ENCODE data around the gene HNRNPLL.
A peak's percentile ranks its signal among the peaks of the same experiment; 100 is the strongest.

The HNRNPLL gene

DNA sequence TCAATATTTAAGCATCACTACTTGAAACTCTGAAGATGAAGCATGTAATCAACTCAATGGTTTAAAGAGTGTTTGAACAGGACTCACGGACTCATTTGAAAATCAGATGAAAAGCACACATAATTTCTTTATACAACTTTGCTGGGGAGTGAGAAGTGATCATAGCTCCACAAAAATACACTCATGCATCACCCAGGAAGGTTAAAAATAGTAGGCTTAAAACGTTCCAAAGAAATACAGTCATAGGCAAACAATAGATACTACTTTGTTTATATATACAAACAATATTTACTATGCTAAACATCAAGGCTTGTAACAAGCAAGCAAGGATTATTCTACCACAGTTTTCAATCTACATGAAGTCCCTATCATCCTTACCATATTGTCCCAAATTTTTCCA lies 11.6 kb downstream of the HNRNPLL start:
- DNase-seq = peak; percentile 88

GRCh38 chr2:38590053-38590452 lies 12.7 kb downstream of the HNRNPLL start:
- no peak for DNase-seq

- DNase-seq = no peak
Measured at GRCh38 chr2:38586931-38587330, 15.8 kb downstream of the HNRNPLL start.

- DNase-seq = no peak
Measured at GRCh38 chr2:38584881-38585280, 17.8 kb downstream of the HNRNPLL start.

GRCh38 chr2:38583994-38584393 lies 18.7 kb downstream of the HNRNPLL start:
- no peak for DNase-seq

DNA sequence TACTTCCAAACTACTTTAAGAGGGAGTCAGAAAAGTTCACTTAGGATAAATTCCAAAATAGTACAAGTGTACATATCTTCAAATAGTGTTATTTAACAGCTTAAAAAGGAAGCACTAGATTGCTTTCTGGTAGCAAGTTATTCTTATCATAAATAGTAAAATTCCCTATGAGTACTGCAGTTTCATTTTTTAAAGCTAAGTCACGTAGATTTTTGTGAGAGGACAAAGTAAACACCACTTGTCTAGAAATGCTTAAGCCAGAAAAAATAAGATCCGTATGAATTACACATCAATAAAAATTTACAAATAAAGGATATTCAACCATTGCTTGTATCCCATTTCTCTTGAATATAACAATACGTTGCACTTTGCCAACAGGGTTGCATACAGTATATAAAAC lies 19.2 kb downstream of the HNRNPLL start:
- no peak for DNase-seq

DNA sequence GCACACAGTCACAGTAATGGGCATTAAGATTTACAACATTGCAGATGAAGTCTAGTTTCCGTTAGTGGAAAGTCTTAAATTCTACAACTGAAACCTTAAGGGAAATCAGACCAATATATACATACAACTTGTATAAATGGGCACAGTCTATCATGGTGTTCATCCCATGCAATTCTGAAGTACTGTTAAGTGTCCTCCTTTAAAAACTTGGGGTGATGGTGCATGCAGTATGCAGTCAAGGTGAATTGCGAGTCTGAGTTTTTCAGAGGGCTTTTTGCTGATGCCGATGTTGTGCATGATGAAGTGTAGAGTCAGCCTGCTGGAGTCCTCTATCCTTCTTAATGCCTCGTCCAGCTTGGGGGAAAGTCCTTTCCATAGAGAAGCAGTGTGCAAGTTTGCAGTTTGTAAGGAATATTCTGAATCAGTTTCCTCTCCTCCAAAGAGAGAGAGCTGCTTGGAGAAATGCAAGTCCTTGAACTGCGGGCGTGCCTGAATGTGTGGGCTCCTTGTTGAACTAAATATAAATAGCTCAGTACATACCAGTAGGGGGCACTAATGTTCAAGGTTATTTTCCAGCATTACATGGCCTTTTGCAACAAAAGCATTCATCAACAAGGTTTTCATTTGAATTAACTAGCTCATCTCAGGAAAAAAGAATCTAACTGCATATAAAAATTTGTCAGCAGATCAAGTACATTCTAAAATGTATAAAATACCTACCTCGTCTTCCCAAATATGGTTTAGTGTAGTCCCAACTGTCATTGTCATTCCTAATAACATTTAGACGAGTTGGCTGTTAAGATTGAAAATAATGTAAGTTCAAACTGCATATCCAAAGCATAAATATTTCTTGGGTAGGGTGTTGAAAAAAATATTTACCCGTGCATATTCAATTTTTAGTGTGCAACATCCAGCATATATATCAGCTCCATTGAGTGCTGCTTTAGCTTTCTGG lies 21.3 kb downstream of the HNRNPLL start:
- peak; percentile 68 for DNase-seq

DNA sequence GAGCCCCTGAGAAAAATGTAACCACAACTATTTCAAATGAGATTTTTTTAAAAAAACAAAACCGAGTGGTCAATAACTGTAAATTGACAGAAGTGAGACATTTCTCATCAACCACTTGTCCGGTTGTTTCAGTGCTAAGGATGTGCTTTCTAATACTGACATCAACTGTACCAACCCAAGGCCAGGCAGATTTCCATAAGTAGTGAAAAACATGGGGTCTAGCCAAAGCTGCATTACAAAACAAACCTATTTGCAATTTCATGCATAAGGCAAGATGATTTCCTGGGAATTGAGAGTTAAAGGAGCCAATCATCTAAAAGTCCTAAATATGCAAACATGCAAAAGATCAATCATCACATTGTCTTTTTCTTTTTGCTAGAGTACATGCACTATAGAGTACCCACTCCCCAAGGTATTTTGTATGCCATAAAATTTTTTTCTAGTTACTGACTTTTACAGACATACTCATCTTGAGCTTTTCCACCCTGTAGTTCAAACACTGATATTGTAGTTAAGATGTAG lies 22.6 kb downstream of the HNRNPLL start:
- DNase-seq = no peak

DNA sequence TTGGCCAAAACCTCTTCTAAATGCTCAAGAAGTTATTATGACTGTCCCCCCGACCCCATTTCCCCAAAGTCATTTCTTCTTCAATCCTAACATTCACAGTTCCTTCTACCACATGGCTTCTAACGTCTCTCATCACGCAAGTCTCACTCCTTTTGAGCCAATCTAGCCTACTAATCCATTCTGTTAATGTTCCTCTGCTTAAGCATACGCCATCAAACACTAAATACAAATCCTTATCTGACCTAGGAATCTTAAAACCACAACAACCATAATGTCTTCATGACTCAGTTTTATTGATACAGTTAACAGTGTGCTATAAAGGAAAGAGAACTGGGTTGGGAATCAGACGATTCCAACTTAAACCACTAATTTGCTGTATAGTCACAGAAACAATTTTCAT lies 23.9 kb downstream of the HNRNPLL start:
- no peak for DNase-seq

DNA sequence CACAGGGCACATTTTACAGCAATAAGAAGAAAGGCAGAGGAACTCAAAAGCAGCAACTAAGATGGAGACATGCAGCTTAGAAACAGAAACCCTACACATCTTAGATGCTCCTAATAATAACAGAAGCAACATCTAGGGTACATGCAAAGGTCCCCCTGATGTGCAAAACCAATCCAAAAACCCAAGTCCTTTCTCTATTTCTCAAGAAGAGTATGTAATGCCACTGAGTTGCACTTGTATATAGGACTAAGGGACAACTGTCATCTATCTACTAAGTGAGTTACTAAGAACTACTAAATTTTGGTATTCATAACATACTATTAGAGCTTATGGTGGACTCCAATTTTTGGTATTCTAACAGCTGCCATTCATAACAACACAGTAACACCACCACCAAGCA lies 28.4 kb downstream of the HNRNPLL start:
- DNase-seq = no peak

DNA sequence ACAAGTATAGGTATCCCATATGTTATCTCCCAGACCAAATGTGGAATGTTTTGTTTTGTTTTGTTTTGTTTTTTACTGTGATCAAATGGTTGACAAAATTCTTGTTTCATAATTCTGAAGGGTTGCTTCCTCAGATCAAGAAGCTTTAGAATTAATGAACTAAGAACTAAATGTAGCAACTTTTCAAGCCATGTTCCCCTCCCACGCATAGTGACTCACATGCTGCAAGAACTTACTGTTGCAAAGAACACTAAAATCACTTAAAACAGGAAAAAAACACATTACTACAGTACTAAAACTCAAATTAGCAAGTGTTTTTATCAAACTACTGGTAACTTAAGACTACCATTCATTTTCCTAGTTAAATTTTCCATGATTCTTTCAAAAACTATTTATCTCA lies 30.6 kb downstream of the HNRNPLL start:
- no peak for DNase-seq

DNA sequence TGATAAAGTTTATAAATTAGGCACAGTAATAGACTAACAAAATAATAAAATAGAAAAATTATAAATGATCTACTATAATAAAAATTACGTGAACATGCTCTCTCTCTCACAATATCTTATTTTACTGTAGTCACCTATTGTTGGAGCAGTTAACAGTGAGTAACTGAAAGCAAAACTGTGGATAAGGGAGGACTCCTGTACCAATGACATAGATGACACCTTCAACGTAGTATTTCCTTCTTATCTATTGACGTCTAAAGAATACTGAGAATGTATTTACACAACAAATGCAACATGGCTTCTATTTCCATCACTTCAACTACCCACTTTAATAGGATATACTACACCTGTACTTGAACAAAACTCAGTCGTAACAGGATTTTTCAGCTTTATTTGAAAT lies 31.5 kb downstream of the HNRNPLL start:
- no peak for DNase-seq

DNA sequence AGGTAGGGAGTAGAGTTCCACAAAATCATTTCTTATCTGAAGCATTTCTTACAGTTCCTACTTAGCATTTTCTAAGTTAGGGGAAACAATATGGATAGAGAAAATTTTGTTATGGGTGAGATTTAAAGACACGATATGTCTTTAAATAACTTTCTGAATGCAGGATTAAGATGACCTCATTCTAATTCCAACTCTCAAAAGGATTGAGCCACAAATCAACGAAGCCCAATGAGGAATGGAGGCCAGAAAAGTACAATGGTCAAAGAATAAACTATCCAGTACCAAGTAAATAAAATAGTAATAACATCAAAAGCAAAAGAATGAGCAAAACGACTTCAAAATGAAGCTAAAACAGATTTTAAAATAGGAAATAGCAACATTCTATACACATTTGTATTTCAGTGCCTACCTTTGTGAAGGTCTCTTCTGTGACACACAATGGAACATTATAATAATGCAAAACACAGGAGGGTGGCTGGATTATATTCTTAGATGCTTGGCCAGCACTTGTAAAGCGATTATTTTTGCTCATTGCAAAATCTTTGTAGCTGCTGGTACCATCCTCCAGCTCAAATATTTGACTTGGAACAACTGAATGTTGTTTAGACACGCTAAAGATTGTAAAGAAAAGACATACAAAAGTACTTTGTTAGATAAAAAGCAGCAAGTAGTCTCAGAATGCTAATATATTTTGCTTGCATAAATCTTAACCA lies 33.8 kb downstream of the HNRNPLL start:
- no peak for DNase-seq

DNA sequence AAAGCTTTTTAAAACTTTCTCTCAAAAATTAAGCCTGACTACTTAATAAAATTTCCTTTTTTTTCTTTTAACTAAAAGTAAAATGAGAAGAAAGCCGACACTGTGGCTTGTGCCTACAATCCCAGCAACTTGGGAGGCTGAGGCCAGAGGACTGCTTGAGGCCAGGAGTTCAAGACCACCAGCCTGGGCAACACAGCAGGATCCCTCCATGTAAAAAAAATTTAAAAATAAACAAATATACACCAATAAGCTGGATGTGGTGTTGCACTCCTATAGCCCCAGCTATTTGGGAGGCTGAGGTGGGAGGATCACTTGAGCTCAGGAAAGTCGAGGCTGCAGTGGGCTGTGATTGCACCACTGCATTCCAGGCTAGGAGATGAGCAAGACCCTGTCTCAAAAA lies 37.4 kb downstream of the HNRNPLL start:
- no peak for DNase-seq

- no peak for DNase-seq
Measured at GRCh38 chr2:38561691-38562090, 41.0 kb downstream of the HNRNPLL start.

DNA sequence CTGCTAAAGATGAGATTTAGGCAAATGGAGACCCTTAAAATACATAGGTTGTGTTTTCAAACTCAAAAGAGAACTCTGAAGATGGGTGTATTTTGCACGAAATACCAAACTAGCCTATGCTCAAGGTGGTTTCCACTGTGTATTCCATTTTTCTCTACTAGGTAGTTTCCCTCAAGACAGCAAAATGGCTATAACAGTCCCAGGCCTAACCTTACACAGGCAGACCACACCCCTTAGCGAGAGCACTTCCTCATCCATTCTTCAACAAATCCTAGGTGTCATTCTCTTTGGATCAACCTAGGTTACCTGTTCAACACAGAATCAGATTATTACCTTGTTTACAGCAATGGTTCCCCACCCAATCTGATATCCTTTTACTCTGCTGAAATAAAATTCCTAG lies 42.6 kb downstream of the HNRNPLL start:
- DNase-seq = no peak

DNA sequence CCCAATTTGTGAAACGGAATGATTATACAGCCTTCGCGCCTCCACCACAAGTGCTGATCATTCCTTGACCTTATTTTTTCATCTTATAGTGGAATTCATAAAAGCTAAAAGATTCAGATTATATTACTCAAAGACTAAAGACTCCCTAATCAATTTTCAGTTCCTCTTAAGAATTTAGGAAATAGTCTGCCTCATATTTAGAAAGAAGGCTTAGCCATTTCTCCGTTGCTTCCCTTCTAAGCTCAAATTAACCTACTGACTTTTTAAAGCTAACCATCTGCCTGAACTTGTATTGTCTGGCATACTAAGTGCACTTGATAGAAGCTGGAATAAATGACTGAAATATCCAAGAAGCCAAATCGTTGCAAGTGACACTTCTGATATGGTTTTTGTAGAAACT lies 44.7 kb downstream of the HNRNPLL start:
- DNase-seq = no peak

GRCh38 chr2:38557217-38557616 lies 45.5 kb downstream of the HNRNPLL start:
- DNase-seq = no peak

DNA sequence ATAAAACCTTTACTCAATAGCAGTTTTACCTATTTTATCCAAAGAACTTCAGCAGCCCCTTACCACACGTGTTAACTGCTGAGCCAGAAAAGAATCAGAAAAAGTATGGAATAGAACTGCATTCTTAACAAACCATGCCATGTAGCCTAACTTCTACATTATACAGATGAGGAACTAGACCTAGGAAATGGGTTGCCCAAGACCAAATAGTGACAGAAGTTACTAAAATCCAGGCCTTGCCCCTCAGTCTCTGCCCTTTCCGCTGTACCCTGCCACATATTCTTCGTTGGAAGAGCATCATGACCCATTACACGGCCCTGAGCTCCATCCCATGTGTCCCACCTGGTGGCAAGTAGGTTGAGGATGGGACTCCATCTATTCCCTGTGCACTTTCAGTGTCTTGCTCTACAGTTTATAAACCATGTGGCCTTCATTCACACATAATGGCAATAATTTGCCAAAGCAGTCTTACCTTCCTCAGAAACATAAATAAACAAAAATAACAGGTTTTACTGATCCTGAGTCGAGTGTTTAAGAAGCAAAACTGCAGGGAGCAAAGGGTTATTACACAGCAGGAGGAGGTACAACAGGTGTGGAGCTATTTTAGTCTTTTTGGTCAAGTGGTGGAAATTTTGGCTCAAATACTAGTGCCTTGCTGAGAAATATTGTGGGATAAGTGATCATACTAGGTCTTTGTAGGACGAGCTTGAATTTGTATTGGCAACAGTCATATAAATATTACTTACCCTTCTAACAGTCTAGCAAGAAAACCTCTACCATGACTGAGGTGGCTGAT lies 46.5 kb downstream of the HNRNPLL start:
- DNase-seq = no peak

DNA sequence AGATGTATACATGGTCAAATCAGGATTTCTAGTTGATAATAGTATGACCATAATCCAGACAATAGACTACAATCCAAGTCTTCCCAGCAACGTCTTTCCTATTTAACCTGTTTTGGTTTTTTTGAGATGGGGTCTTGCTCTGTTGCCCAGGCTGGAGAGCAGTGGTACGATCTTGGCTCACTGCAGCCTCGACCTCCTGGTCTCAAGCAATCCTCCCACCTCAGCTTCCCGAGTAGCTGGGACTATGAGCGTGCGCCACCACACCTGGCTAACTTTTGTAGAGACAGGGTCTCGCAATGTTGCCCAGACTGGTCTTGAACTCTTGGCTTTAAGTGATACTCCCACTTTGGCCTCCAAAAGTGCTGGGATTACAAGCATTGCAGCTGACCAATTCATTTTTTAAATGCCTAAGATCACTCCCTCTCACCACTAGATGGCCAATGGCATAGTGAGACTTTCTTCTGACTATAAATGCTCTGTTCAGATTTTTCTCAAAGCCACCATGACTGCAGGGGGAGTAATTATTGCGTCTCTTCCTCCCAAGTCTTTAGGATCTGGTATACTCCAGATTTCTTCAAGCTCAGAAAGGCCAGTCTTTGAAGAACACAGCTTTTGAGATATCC lies 47.6 kb downstream of the HNRNPLL start:
- DNase-seq = no peak

- DNase-seq = no peak
Measured at GRCh38 chr2:38553554-38553953, 49.2 kb downstream of the HNRNPLL start.

GRCh38 chr2:38552259-38552658 lies 50.5 kb downstream of the HNRNPLL start:
- DNase-seq = no peak

DNA sequence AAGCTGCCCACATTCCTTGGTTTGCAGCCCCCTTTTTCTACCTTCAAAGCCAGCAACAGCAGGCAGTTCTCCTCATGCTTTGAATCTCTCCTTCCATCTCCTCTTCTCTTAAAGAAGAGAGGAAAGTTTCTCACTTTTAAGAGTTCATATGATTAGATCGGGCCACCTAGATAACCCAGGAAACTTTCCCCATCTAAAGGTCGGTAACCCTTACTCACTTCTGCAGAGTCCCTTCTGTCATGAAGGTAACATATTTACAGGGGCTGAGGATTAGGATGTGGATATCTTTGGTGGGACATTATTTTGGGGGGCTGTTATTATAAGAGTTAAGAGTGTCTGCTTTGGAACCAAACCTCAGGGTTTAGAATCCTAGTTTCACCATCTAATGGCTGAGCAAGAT lies 51.0 kb downstream of the HNRNPLL start:
- no peak for DNase-seq
